ENCODE measurements around the gene MYCL.

DNA sequence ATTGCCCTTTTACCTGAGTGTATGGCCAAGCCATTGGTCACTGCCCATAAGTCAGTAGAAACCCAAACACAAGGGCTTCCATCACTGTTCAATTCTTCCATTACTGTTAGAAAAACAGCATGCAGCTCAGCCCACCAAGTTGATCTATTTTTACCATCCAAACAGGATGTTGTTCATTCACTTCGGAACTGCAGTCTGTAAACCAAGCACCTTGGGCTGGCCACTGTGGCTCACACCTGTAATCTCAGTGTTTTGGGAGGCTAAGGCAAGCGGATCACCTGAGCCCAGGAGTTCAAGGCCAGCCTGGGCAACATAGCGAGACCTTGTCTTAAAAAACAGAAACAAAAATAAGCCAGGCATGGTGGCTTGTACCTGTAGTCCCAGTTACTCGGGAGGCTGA is 44.5 kb upstream of the MYCL start:
- TF ChIP-seq, protein P1, sequence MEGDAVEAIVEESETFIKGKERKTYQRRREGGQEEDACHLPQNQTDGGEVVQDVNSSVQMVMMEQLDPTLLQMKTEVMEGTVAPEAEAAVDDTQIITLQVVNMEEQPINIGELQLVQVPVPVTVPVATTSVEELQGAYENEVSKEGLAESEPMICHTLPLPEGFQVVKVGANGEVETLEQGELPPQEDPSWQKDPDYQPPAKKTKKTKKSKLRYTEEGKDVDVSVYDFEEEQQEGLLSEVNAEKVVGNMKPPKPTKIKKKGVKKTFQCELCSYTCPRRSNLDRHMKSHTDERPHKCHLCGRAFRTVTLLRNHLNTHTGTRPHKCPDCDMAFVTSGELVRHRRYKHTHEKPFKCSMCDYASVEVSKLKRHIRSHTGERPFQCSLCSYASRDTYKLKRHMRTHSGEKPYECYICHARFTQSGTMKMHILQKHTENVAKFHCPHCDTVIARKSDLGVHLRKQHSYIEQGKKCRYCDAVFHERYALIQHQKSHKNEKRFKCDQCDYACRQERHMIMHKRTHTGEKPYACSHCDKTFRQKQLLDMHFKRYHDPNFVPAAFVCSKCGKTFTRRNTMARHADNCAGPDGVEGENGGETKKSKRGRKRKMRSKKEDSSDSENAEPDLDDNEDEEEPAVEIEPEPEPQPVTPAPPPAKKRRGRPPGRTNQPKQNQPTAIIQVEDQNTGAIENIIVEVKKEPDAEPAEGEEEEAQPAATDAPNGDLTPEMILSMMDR (IDR thresholded peaks at IDR 0.05; ENCODE audit: insufficient read depth, low read length, poor library complexity, severe bottlenecking): no peak
- TF ChIP-seq EZH2phosphoT487 (conservative IDR thresholded peaks at IDR 0.05; ENCODE audit: low read length): no peak

All from SU-DHL-6 (cell line).